ENCODE measurements around the gene TEX19. TPM values are rescaled to one million over a fixed set of nuclear protein-coding genes. Genes with fewer than 3 reads are reported as not detected.

TEX19 gene
- total RNA-seq, 1 experiment from 2014 or later = 0.24 TPM

DNA sequence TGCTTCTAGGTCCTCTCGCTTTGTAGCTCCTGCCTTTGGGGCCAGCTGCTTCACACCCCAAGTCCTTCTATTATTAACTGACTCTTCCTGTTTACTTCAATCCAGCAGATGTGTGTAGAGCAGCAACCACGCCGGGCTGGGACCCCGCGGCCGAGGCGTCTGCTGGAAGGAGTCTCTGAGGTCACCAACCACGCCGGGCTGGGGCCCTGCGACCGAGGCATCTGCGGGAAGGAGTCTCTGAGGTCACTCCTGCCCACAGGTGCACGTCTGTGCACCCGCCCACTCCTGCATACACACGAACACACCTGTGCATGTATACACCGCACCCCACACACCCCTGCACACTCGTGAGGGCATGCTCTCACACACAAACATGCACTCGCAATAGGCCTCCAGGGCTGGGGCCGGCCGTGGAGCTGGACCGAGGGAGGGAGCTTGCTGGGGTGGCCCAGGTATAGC, 7.8 kb upstream of the TEX19 start:
- no TSS peak for BruUV-seq (replicated peaks)
- no peaks in the 10 kb centered on the region for H3K36me3 ChIP-seq (ENCODE audit: low read depth)
- DNase-seq = no peak

DNA sequence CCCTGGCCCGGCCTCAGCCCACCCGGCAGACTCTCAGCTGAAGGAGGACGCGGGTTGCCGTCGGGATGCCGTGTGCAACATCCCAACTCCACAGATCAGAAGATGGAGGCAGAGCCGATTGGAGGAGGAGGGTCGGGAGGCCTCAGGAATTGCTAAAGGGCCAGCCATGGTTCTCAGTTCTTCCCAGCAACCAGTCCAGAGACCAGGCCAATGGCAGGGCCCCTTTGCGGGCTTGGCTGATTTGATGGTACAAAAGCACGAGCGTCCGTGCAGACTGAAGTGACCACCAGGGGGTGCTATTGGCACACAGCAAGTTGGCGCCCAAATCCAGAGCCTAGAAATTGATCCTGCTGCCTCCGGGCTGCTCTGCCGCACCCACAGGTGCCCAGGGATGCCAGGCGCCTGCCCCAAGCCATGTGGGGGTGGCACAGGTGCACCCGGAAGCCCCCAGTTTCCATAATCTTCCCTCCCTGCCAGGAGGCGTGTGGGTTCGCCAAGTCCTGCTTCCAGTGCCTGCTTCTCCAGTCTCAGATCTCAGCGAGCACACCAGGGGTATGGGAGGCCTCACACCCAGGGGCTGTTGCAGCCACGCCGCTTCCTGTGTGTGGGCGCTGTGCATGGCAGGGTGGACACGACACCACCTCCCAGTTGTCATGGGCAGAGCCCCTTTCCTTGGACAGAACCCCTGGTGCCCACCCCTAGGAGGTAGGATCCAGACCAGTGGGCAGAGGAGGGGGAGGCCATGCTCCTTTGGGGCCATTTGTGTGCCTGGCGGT, 7.1 kb upstream of the TEX19 start:
- H3K4me2 ChIP-seq = 0 out of 2 replicates have a peak overlapping the region, but pooled peaks have one; percentile 10
- no peaks in the 10 kb centered on the region for H4K20me1 ChIP-seq (ENCODE audit: insufficient read depth)
- no peaks in the 10 kb centered on the region for H3K9me2 ChIP-seq (ENCODE audit: insufficient read depth)
- H3K9me3 ChIP-seq (ENCODE audit: insufficient read depth, low read depth) = no peaks in the 10 kb centered on the region
- no peak overlapping the region for H3K27ac ChIP-seq
- intact Hi-C loops (cut with micrococcal nuclease; ENCODE audit: unreplicated experiment) = loop anchor here (2.0 to 10.0 kb wide), 6 partner anchors 60 to 533 kb away; no protein-coding TSS in a partner anchor
- ChIA-PET POLR2A (ENCODE audit: unreplicated experiment) (no interaction called here), CTCF (interaction anchor here (0.6 to 1.2 kb wide), 2 partner anchors 184 to 740 kb away, joined by 3 to 6 read pairs; no protein-coding TSS in a partner anchor)
- TF ChIP-seq, protein P1, sequence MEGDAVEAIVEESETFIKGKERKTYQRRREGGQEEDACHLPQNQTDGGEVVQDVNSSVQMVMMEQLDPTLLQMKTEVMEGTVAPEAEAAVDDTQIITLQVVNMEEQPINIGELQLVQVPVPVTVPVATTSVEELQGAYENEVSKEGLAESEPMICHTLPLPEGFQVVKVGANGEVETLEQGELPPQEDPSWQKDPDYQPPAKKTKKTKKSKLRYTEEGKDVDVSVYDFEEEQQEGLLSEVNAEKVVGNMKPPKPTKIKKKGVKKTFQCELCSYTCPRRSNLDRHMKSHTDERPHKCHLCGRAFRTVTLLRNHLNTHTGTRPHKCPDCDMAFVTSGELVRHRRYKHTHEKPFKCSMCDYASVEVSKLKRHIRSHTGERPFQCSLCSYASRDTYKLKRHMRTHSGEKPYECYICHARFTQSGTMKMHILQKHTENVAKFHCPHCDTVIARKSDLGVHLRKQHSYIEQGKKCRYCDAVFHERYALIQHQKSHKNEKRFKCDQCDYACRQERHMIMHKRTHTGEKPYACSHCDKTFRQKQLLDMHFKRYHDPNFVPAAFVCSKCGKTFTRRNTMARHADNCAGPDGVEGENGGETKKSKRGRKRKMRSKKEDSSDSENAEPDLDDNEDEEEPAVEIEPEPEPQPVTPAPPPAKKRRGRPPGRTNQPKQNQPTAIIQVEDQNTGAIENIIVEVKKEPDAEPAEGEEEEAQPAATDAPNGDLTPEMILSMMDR (conservative IDR thresholded peaks at IDR 0.05) = peak; percentile 81
- no peak for TF ChIP-seq EZH2 (IDR thresholded peaks at IDR 0.05; ENCODE audit: low read depth)
- BruUV-seq (replicated peaks) = no TSS peak
- H2AFZ ChIP-seq = no peak overlapping the region
- no peaks in the 10 kb centered on the region for H3K79me2 ChIP-seq (ENCODE audit: low read depth)
- no peaks in the 10 kb centered on the region for H3K4me1 ChIP-seq (replicated peaks; ENCODE audit: insufficient read depth)
- no peaks in the 10 kb centered on the region for H3K27me3 ChIP-seq (ENCODE audit: insufficient read depth, low read depth)
- H3K36me3 ChIP-seq (ENCODE audit: low read depth) = no peaks in the 10 kb centered on the region
- H3F3A ChIP-seq (ENCODE audit: insufficient read depth, low read depth) = no peaks in the 10 kb centered on the region; the same call in 1 of the 2 replicates
- DNase-seq = peak; percentile 63 to 78
- no peak overlapping the region for H3K4me3 ChIP-seq

More for the DNA sequence above, 7.8 kb upstream of the TEX19 start:
- no peak for TF ChIP-seq EZH2 (IDR thresholded peaks at IDR 0.05; ENCODE audit: low read depth)
- TF ChIP-seq, protein P1 (conservative IDR thresholded peaks at IDR 0.05) = no peak
- no peaks in the 10 kb centered on the region for H3K4me1 ChIP-seq (replicated peaks; ENCODE audit: insufficient read depth)
- H3F3A ChIP-seq (ENCODE audit: insufficient read depth, low read depth) = no peaks in the 10 kb centered on the region; the same call in 1 of the 2 replicates
- no peaks in the 10 kb centered on the region for H3K79me2 ChIP-seq (ENCODE audit: low read depth)
- intact Hi-C loops (cut with micrococcal nuclease; ENCODE audit: unreplicated experiment) = loop anchor here (5.0 to 10.0 kb wide), 5 partner anchors 61 to 534 kb away; no protein-coding TSS in a partner anchor
- H3K27me3 ChIP-seq (ENCODE audit: insufficient read depth, low read depth) = no peaks in the 10 kb centered on the region
- no peak overlapping the region for H3K27ac ChIP-seq
- no peak overlapping the region for H3K4me2 ChIP-seq
- no peak overlapping the region for H2AFZ ChIP-seq
- no peaks in the 10 kb centered on the region for H3K9me3 ChIP-seq (ENCODE audit: insufficient read depth, low read depth)
- POLR2A ChIA-PET (ENCODE audit: unreplicated experiment) = no interaction called here
- H3K4me3 ChIP-seq = no peak overlapping the region
- no peaks in the 10 kb centered on the region for H4K20me1 ChIP-seq (ENCODE audit: insufficient read depth)
- CTCF ChIA-PET = interaction anchor here (0.6 to 1.2 kb wide), 2 partner anchors 185 to 739 kb away, joined by 3 to 6 read pairs; no protein-coding TSS in a partner anchor
- no peaks in the 10 kb centered on the region for H3K9me2 ChIP-seq (ENCODE audit: insufficient read depth)

DNA sequence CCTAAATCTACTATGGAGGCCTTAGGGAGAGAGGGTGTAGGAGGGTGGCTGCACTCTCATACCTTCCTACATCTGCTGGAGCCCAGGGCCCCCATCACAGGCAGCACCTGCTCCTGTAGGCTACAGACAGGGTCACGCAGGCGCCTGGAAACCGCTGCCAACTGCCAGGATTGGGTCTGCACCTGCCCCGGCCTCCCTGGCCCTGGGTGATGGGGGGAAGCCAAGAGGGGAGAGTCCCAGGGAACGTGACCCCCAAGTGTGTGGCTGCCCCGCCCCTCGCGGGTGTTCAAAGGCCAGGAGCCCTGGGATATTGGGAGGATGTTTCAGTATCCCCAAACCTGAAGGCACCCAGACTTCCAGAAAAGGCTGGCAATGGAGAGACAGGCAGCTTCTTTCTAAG, 5.6 kb upstream of the TEX19 start:
- ChIA-PET CTCF (no interaction called here), POLR2A (ENCODE audit: unreplicated experiment) (no interaction called here)
- Histone ChIP-seq H3K4me2 (no peak overlapping the region), H3K4me3 (no peak overlapping the region), H3K4me1 (replicated peaks; ENCODE audit: insufficient read depth) (no peaks in the 10 kb centered on the region), H3K27me3 (ENCODE audit: insufficient read depth, low read depth) (no peaks in the 10 kb centered on the region), H3K79me2 (ENCODE audit: low read depth) (no peaks in the 10 kb centered on the region), H4K20me1 (ENCODE audit: insufficient read depth) (no peaks in the 10 kb centered on the region), H3K27ac (no peak overlapping the region), H3F3A (ENCODE audit: insufficient read depth, low read depth) (peaks cover 8% of the 10 kb centered on the region), H3K36me3 (ENCODE audit: low read depth) (no peaks in the 10 kb centered on the region), H3K9me2 (ENCODE audit: insufficient read depth) (no peaks in the 10 kb centered on the region), H3K9me3 (ENCODE audit: insufficient read depth, low read depth) (no peaks in the 10 kb centered on the region), H2AFZ (no peak overlapping the region)
- no peak for DNase-seq
- TF ChIP-seq EZH2 (IDR thresholded peaks at IDR 0.05; ENCODE audit: low read depth) = no peak
- TF ChIP-seq, protein P1 (conservative IDR thresholded peaks at IDR 0.05) = no peak
- BruUV-seq (replicated peaks) = no TSS peak
- intact Hi-C loops (cut with micrococcal nuclease; ENCODE audit: unreplicated experiment) = loop anchor here (2.0 to 10.0 kb wide), 6 partner anchors 59 to 531 kb away; no protein-coding TSS in a partner anchor
